Measurements from ENCODE around the gene TVP23A.
"Not testable (repeated sequence)": the region's sequence is repeated elsewhere in the genome, so short reads cannot be mapped to it uniquely, and the experiment has no call there.

DNA sequence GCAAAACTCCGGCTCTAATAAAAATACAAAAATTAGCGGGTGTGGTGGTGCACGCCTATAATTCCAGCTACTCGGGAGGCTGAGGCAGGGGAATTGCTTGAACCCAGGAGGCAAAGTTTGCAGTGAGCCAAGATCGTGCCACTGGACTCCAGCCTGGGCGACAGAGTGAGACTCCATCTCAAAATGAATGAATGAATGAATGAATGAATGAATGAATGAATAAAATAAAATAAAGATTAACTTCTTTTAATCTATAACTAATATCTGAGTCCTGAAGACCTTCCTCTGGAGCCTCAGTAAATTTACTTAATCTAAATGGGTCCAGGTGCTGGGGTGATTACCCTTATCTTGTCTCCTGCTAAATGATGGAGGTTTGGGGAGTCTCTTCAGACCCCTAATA, 38.7 kb downstream of the TVP23A start:
- not testable (repeated sequence) for TF ChIP-seq EZH2 (IDR thresholded peaks at IDR 0.05; ENCODE audit: borderline replicate concordance, low read depth, low read length, poor library complexity, severe bottlenecking)
- TF ChIP-seq, protein P1, sequence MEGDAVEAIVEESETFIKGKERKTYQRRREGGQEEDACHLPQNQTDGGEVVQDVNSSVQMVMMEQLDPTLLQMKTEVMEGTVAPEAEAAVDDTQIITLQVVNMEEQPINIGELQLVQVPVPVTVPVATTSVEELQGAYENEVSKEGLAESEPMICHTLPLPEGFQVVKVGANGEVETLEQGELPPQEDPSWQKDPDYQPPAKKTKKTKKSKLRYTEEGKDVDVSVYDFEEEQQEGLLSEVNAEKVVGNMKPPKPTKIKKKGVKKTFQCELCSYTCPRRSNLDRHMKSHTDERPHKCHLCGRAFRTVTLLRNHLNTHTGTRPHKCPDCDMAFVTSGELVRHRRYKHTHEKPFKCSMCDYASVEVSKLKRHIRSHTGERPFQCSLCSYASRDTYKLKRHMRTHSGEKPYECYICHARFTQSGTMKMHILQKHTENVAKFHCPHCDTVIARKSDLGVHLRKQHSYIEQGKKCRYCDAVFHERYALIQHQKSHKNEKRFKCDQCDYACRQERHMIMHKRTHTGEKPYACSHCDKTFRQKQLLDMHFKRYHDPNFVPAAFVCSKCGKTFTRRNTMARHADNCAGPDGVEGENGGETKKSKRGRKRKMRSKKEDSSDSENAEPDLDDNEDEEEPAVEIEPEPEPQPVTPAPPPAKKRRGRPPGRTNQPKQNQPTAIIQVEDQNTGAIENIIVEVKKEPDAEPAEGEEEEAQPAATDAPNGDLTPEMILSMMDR (conservative IDR thresholded peaks at IDR 0.05; ENCODE audit: low read depth, low read length) = not testable (repeated sequence)
